HG03378 (cell line): ENCODE results near the gene BCL2L14.

ENCODE experiments used
- ATAC-seq: cut with Tn5 transposase; IDR thresholded peaks from one replicate; pipeline ENCODE4 v1.9.1; 2021; ENCODE audit warnings: mild to moderate bottlenecking, moderate library complexity; ENCODE audit not compliant: unreplicated experiment

BCL2L14 gene

DNA sequence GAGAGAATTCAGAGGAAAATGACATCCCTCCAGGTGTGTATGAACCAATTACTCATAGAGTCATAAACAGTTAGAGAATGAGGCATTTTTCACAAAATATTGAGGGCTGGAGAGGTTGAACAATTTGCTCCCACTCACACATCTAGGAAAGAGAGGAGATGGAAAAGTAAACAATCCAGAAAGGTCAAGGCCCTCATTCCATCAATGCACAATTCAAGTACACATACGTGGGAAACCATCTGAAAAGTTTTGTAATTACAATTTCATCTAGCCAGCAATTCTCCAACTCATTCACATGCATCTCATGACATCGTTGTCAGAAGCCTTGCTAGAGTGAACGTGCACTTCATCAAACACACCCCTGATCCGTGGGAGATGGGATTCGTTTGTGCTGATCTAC is 15.7 kb upstream of the BCL2L14 start:
- no peak for ATAC-seq

DNA sequence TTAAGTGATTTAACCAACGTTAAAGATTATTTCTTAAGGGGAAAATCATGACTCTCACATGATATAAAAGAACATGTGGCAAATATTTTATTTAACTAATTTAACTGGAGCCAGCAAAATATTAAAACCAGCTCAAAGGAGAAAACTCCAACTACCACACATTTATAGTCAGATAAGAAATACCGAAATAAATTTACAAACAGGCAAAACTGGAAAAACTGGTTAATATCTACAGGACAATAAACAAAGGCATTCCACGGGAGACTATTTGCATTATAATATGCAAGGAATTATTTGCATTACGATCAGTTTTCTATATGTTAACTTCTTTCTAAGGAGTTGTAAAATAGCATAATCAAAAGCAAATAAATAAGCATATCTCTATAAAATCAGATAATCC is 13.8 kb upstream of the BCL2L14 start:
- ATAC-seq = no peak

DNA sequence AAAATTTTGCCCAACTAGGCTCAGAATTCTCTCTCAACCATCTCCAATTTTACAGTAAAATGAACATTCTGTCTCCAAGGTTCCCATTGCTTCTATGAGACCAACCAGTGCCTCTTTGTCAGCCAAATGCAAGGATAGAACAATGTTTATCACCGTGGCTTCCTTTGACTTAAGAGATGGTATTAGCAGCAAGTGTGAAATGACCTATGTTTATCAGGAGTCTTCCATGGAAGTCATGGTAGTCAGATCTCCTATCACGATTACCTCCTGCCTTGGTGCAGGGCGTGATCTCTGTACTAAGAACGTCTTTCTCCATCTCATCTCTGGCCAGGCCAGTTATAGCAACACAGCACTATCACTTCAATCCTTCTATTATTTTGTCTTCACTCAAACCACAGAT is 6.1 kb upstream of the BCL2L14 start:
- no peak for ATAC-seq

DNA sequence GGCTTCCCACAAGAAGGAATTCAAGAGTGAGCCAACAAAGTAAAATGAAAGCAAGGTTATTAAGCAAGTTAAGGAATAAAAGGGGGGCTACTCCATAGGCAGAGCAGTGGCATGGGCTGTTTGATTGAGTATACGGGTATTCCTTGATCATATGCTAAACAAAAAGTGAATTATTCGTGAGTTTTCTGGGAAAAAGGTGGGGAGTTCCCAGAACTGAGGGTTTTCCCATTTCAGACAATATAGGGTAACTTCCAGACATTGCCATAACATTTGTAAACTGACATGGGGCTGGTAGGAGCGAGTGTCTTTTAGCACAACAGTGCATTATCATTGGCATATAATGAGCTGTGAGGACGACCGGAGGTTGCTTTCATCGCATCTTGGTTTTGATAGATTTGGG is 2.0 kb upstream of the BCL2L14 start:
- no peak for ATAC-seq

DNA sequence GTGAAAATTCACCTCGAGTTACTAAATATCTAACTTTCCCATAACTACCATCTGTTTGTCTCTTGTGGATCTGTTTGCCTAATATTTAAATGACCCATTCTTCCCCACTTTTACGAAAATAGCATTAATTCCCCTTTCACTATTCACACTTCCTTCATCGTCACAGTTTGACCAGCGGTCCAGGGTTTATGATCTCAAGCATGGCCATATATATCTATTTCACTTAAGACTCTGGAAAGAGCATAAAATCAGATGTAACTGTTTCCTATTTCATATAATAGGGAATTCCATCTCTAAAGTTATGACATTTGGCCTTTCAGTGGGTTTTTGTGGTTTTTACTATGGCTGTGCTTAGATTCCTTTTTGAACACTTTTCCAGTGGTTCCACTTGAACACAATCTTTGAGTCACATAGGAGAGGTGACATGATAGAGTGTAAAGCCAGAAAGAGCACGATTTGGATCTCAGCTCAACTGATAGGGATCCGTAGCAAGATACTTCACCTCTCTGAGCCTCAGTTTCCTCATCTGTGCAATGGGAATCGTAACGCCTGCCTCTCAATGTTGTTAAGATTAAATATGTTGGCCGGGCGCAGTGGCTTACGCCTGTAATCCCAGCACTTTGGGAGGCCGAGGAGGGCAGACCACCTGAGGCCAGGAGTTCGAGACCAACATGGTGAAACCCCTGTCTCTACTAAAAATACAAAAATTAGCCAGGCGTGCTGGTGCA is 754 bp upstream of the BCL2L14 start:
- ATAC-seq = no peak

DNA sequence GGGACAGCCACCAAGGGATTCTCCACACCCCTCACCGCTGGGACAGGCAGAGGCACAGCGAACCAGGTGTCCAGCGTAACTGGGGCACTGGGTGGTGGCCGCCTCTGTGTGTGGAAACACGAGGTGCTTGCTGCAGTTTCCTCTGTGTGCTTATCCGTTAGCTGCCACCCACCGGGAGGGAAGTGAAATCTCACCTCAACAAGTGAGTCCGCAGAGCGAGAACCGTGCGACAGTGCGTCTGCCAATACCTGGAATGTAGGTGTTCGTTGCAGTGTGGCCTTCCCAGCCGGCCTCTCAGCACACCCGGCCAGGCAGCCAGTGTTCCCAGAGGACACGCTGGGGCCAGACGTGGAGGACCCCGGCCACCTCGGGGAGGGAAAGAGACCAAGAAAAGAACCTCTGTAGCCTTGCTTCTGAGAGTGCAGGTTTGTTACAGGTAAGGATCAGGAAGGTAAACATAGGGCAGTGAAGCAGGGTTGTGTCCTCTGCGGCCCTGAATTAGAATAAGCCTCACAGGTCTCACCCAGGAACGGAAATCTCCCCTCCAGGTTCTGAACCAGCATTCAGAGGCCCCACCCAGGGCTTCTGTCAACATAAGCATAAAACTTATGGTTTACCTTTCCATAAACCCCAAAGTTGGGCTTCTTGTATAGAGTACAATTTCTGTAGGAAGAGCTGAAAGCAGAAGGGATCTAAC is 1.5 kb downstream of the BCL2L14 start:
- ATAC-seq = no peak

DNA sequence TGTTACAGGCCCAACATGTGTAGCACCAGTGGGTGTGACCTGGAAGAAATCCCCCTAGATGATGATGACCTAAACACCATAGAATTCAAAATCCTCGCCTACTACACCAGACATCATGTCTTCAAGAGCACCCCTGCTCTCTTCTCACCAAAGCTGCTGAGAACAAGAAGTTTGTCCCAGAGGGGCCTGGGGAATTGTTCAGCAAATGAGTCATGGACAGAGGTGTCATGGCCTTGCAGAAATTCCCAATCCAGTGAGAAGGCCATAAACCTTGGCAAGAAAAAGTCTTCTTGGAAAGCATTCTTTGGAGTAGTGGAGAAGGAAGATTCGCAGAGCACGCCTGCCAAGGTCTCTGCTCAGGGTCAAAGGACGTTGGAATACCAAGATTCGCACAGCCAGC is 8.6 kb downstream of the BCL2L14 start:
- no peak for ATAC-seq

DNA sequence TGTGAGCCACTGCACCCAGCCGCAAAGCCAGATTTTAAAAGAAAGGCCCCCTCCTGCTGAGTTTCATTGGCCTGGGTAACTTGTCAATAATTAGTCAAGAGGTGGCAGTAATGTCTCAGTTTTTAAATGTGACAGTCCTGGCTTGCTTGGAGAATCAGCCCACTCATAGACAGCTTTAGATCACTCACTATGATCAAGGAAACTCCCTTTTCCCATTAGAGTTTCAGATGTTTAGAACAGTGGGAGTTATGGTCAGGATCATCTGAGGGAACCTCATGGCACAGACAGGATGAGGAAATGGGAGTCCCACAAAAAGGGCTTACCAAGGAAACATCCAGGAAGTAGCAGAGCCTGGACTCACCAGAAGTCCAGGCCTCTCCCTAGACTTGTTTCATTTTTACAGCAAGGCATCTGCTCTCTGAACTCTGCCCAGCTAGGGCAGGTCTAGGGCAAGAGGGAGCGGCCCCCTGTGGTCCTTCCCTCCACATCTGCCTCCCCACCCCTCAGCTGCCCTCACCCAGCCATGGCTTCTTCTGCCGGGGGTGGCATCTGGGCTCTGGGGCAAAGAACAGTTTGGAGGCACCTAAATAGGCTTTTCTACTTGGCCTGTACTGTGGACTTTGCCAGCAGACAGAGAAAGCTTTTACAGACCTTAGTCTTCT is 11.2 kb downstream of the BCL2L14 start:
- peak; percentile 60 for ATAC-seq

DNA sequence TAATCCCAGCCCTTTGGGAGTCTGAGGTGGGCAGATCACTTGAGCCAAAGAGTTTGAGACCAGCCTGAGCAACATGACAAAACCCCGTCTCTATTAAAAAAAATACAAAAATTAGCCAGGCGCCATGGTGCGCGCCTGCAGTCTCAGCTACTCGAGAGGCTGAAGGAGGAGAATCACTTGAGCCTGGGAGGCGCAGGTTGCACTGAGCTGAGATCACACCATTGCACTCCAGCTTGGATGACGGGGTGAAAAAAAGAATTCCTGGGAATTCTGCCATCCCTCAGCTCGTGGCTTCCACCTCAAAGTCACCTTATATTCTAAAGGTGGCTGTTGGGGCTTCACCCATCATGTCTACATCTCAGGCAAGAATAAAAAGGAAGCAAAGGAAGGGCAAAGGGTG is 12.9 kb downstream of the BCL2L14 start:
- ATAC-seq = no peak

DNA sequence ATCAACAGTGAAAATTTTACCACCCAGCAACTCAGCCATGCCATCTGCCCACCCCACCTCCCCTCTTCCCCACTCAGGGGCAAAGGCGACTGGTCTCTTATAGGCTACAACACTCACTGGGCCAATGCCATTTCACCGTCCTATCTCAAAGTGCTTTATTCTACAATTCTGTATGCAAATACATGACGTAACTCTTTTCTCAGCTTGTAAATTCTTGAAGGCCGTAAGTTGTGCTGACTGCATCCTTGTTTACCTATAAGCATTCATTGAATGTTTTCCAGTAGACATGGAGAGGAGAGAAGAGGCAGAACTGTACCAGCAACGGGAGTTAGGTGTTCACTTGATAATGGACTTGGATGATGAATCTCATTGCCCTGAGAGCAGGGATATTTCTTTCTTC is 15.6 kb downstream of the BCL2L14 start:
- no peak for ATAC-seq

DNA sequence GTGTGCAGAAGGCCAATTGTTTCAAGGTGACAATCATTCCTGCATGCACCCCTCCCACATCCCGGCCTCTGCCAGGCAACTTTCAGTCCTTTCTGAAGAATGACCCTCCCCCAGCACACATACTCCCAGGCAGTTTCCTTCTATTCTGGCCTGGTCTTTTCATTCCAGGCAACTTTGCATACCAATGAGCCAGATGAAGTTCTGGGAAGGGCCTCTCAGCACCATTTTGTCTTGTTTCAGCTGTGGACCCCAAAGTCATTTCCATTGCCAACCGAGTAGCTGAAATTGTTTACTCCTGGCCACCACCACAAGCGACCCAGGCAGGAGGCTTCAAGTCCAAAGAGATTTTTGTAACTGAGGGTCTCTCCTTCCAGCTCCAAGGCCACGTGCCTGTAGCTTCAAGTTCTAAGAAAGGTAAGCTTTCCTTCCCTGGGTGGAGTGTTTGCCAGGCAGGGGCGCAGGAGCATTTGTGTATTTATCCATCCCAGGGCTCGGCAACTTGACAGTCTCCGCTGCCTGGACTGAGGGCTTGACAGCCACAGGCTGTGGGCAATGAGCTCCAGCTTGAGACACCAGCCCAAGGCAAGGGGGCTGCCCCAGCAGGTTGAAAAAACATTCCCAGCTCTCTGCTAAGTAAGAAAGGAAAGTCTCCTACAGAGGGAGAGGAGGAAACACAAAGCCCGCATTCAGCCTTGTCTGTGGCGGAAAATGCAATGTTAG is 16.4 kb downstream of the BCL2L14 start:
- no peak for ATAC-seq

DNA sequence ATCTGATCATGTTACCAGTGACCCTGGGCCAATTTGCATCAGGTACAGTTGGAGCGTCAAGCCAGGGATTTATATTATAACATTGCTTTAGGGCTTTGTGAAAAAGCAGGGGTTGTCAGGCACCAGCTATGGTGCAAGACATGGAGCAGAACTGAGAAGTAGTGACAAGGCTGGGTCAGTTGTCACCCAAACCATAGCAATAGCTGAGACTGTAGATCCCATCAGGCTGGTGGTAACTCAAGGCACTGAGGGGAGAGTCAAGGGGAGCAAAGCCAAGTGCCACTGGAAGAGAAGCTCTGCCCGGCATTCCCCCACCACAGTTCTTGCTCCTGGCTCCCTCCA is 16.9 kb downstream of the BCL2L14 start:
- no peak for ATAC-seq

DNA sequence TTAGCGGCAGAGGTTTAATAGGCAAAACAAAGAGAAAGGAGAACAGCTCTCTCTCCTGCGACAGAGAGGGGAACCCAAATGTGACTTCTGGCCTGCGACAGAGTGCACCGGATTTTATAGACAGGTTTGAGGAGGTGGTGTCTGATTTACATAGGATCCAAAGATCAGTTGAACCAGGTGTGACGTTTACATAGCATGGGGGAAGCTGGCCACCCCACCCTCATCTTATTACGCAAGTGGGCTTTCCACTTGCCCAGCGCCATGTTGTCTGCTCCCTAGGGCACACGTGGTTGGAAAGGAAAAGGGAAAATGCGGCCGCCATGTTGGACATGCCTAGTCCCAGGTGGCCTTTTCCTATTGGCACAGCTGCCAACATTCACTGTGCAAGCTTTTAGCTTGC is 17.4 kb downstream of the BCL2L14 start:
- no peak for ATAC-seq

DNA sequence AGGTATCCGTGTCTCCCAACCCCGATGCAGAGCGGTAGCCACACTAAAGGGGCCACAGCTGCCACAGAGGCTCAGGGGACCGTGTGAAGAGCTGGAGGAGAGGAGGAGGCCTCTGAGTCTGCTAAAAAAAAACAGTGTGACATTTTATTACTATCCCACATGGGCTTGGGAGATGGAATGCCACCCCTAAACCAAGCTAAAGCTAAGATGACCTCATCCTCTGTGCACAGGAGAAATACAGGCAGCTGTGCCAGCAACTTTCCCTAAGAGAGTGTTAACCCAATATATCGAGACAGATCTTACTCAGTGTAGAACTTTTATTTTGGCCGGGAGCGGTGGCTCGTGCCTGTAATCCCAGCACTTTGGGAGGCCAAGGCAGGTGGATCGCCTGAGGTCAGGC is 18.0 kb downstream of the BCL2L14 start:
- ATAC-seq = no peak

DNA sequence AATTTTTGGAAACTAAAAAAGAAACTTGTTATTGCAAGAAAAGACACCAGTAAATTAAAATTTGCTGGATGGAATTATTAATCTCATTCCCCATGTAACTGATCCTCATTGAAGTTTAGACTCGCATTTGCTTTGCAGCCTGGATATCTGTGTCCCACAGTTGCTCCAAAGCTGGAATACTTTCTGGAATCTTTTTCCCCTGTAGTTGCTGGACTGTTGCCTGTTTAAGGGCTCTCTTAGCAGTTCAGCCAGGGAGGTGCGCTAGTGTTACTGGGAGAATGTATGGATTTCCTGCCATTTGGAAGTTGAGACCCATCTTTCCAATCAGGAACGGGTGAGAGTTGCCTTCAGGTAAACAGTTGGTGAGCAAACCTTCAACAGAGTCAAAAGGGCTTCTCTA is 20.3 kb downstream of the BCL2L14 start:
- ATAC-seq = no peak

DNA sequence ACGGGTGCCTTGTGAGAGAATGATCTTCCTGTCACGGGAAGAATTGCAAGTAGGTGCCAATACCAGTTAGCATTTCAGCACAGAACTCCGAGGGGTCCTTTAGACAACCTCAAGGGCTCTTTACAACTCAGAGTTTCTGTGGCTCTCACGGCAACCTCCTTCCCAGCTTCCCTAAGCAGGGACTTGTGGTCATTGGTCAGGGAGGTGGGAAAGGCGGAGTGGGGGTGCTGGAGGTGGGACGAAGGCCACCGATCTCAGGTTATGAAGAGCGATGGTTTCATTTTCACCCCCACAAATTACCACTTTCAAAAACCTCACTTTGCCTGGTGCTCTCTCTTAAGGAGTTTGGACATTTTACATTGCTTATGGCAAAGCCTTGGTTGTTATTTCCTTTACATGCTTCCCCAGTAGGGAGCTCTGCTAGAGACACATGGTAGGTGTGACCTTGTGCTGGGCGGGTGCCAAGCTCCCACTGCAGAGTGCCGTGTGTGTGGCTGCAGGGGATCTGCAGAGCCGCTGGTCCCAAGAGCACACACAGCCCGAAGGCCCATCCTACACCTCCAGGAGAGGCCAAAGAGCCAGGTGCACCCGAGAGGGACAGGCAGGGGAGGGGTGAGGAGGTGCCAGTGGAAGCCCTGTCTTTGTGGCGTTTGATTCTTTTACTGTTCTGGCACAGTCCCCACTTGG is 21.4 kb downstream of the BCL2L14 start:
- ATAC-seq = no peak

DNA sequence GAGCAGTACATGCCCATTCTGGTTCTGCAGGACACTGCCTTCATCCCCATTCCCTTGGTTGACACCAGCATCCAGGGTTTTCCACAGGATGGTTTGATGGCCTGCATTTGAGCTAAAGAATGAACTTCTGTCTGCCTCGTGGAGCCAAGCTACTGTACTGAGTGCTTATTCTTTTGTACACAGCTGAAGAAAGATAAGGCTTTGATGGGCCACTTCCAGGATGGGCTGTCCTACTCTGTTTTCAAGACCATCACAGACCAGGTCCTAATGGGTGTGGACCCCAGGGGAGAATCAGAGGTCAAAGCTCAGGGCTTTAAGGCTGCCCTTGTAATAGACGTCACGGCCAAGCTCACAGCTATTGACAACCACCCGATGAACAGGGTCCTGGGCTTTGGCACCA is 23.7 kb downstream of the BCL2L14 start:
- ATAC-seq = no peak

DNA sequence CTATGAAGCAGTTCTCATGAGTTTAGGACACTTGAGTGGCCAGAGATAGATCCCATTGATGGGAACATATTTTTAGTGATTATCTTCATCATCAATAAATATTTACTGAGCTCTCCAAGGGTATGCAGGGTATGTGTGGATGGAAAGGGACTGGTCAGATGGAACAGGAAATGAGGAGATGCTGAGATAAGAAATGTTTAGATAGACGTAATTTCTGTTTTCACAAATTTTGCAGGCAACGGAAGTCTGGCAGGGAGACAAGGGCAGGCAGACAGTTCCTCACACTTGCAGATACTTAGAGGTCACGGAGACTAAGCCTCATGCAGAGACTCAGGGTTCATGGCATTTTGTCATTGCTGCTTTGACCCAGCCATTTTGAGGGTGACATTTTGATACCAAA is 24.3 kb downstream of the BCL2L14 start:
- ATAC-seq = no peak

DNA sequence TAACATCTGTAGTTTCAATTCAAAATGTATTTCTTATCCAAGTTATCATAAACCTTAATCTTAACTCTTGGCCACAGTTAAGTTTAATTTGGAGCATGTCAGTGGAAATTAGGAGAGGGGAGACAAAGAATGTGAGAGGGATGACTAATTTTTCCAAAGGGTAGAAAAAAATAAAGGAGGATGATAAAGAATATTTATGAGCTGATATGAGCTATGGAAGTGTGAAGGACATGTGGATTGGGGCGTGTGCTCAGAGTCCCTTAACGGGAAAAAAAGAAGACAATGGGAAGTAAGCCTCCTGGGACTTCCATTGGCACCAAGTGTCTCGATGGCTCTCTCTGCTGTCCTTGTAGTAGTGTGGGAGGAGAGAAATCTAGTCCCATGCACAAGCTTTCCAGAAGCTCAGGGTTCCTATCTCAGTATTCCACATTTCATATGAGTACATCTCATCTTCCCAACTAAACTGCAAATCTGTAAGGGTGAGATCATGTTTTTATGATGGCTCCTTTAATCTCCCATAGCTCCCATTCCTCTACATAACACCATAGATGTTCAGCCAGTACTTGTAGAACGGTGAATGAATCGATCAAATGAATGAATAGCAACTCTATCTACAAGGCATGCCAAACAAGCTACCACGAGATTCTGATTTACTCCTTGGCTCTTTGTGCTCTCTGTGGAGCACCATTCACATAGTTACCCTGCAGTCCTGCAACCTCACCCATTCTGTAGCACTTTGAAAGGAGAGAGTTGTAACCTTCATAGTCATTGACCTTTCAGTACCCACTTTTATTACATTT is 27.4 kb downstream of the BCL2L14 start:
- no peak for ATAC-seq

DNA sequence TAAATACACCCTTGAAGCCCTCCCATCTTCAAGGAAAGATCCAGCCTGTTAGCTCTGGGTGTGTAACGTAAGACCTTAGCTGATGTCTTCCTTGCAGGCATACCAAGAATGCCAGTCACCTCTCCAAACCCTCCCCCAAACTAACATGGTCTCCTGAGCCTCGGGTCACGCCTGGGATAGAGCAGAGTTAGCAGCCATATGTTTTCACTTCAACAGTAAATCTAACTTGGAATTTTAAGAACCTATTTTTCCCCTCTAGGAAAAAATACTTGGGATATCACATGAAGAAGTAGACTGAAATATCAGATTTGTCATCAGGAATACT is 27.9 kb downstream of the BCL2L14 start:
- ATAC-seq = no peak

DNA sequence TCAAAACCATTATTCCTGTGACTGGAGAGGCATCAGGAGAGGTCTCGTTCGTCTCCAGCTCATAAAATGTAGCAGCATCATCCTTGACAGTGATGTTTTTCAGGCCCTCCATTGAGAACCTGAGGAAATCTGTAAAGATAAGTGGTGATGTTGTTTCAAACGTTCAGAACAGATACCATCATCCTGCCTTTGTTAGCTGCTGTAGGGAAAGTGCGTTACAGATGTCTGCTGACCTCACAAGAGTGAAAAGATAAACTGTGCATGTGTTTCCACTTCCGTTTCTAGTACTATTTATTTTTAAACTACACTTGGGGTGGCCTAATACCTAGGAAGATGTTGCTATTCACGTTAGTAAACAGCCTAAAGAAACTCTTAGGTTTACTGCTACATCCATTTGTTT is 28.4 kb downstream of the BCL2L14 start:
- no peak for ATAC-seq
